Ovary (tissue), 9 donors: ENCODE data around the gene BICDL1. TPM values are rescaled to one million over a fixed set of nuclear protein-coding genes. Genes with fewer than 3 reads are reported as not detected.

Experiments used
- DNase-seq, 5 donors: peaks; one replicate each; pipeline ENCODE4 v3.0.0-alpha.2; 2019 to 2020
- H3K27ac ChIP-seq, 2 donors: fragments of 200-600 bp; one replicate each; pipeline versions ENCODE4 v1.5.1 to v1.8.0; 2019 to 2022
- H3K27me3 ChIP-seq: fragments of 200-600 bp; one replicate; pipeline ENCODE4 v1.8.0; 2022
- H3K36me3 ChIP-seq: fragments of 200-600 bp; sonication (generic); one replicate; pipeline ENCODE4 v1.5.1; 2019
- H3K4me1 ChIP-seq: one replicate; pipeline ENCODE4 v1.8.1; 2013; ENCODE audit warnings: mild to moderate bottlenecking, moderate library complexity; ENCODE audit not compliant: insufficient read depth
- H3K4me3 ChIP-seq: fragments of 200-600 bp; sonication (generic); one replicate; pipeline ENCODE4 v1.5.1; 2017
- H3K9me3 ChIP-seq, 2 donors: fragments of 200-600 bp in 1 of 2; sonication (generic) in 1 of 2; one replicate each; pipeline versions ENCODE4 v1.5.1 to v1.8.1; 2013 to 2019; ENCODE audit warnings: mild to moderate bottlenecking in 1 of 2, moderate library complexity in 1 of 2
- CTCF ChIP-seq, 3 donors: fragments of 450-650 bp in 2 of 3; fragments of 200-600 bp in 1 of 3; IDR thresholded peaks; one replicate each; pipeline versions ENCODE4 v1.5.1 to v1.8.0; 2016 to 2022; ENCODE audit warnings: antibody characterized with exemption in 3 of 3, mild to moderate bottlenecking in 1 of 3
- EP300 ChIP-seq: sonication (generic); formaldehyde crosslinking; IDR thresholded peaks from one replicate; pipeline ENCODE4 v1.6.1; 2017; ENCODE audit warnings: antibody characterized with exemption
- POLR2A ChIP-seq: fragments of 450-650 bp; IDR thresholded peaks from one replicate; pipeline ENCODE4 v1.6.1; 2017; ENCODE audit warnings: antibody characterized with exemption, mild to moderate bottlenecking, moderate library complexity
- WGBS, 3 donors: extraction: QIAGEN DNeasy Blood & Tissue Kit in 1 of 3; methylation state at CpG; one replicate each; pipeline versions ENCODE4 v1.1.5 to v1.1.7; 2013 to 2017; 5-methylcytosine and 5-hydroxymethylcytosine counted together
- intact Hi-C, 4 donors: fragments of 100-400 bp; cut with DNase I; formaldehyde crosslinking; loops; one replicate each; pipeline versions ENCODE4 v1.11.0 to v1.15.1; 2022 to 2023
- polyA plus RNA-seq, 2 donors: library from polyadenylated mRNA; stranded (reverse); fragments of 200-250 nt in 1 of 2; fragments of 350-450 nt in 1 of 2; fragmentation: Illumina TruSeq in 1 of 2; extraction: RNeasy Lipid Tissue Mini Kit (QIAGEN cat#74804) in 1 of 2; gene quantifications; one replicate each; pipeline ENCODE4 v1.2.3, GENCODE V29; 2013 to 2014
- total RNA-seq, 7 donors: library from RNA; depleted of rRNA in 2 of 7; stranded (reverse); fragments of >200 nt in 2 of 7; fragmentation: NEBNext Ultra II Directional in 3 of 7; extraction: Animal tissue kit (Norgen Biotek cat#: 25700) in 3 of 7; gene quantifications; one replicate each; pipeline versions ENCODE4 v1.1.0 to v1.2.4, GENCODE V29; 2016 to 2023
- donor health status: DM: no; HTN: no; CAD: no; lungs with moderate emphysema.
- donor health status: DM: no; HTN: no; CAD: no.
- donor health status: Bipolar disorder and iron deficiency.
- donor health status: DM: yes; HTN: yes; CAD: no.
- donor health status: DM: no; HTN: no; CAD: no.
- donor health status: DM: yes; HTN: yes; CAD: no.

Gene BICDL1
- total and polyA plus RNA-seq, 9 donors, result 0.40 to 147 (median 1.7) TPM

GRCh38 chr12:120067901-120068300, 78.9 kb downstream of the BICDL1 start:
- Histone ChIP-seq H3K9me3 (no peaks in the 10 kb centered on the region), H3K4me3 (no peak overlapping the region), H3K27ac (no peak overlapping the region), H3K27me3 (no peaks in the 10 kb centered on the region), H3K4me1 (no peaks in the 10 kb centered on the region), H3K36me3 (no peaks in the 10 kb centered on the region)
- DNase-seq, result no peak
- no peak for TF ChIP-seq EP300
- TF ChIP-seq CTCF (IDR thresholded peaks at IDR 0.05), result no peak
- TF ChIP-seq POLR2A, result no peak
- 73 to 85% (median 75%) methylated on average over 3 of the region's 3 CpGs for WGBS, 3 donors
- intact Hi-C loops, result no loop called here

- no peak for DNase-seq
Observed at GRCh38 chr12:120069278-120069677, 80.2 kb downstream of the BICDL1 start.

GRCh38 chr12:120071493-120072020, 82.5 kb downstream of the BICDL1 start:
- TF ChIP-seq EP300, result no peak
- TF ChIP-seq CTCF (IDR thresholded peaks at IDR 0.05), result no peak
- TF ChIP-seq POLR2A, result no peak
- H3K36me3 ChIP-seq, result no peaks in the 10 kb centered on the region
- 87 to 94% (median 87%) methylated on average over 6 of the region's 6 CpGs for WGBS, 3 donors
- no peak for DNase-seq
- H3K27me3 ChIP-seq, result no peaks in the 10 kb centered on the region
- no peaks in the 10 kb centered on the region for H3K4me1 ChIP-seq
- intact Hi-C loops, result no loop called here
- no peak overlapping the region for H3K4me3 ChIP-seq
- H3K27ac ChIP-seq, result no peak overlapping the region
- H3K9me3 ChIP-seq, result no peaks in the 10 kb centered on the region

More at GRCh38 chr12:120069278-120069677, 80.2 kb downstream of the BICDL1 start:
- Histone ChIP-seq H3K36me3 (no peaks in the 10 kb centered on the region), H3K9me3 (no peaks in the 10 kb centered on the region), H3K27me3 (no peaks in the 10 kb centered on the region), H3K4me1 (no peaks in the 10 kb centered on the region), H3K4me3 (no peak overlapping the region), H3K27ac (no peak overlapping the region)
- TF ChIP-seq POLR2A, result no peak
- TF ChIP-seq CTCF (IDR thresholded peaks at IDR 0.05), result no peak
- TF ChIP-seq EP300, result no peak
- intact Hi-C loops, result no loop called here
- 64 to 75% (median 74%) methylated on average over 5 of the region's 5 CpGs for WGBS, 3 donors

GRCh38 chr12:120072472-120073249, 83.6 kb downstream of the BICDL1 start:
- WGBS, 3 donors, result 86 to 91% (median 88%) methylated on average over 18 of the region's 18 CpGs
- DNase-seq, result no peak
- intact Hi-C loops, result no loop called here

More at GRCh38 chr12:120072472-120073249, 83.6 kb downstream of the BICDL1 start:
- Histone ChIP-seq H3K4me1 (no peaks in the 10 kb centered on the region), H3K4me3 (no peak overlapping the region), H3K27me3 (no peaks in the 10 kb centered on the region), H3K27ac (no peak overlapping the region), H3K36me3 (no peaks in the 10 kb centered on the region), H3K9me3 (no peaks in the 10 kb centered on the region)
- no peak for TF ChIP-seq EP300
- no peak for TF ChIP-seq CTCF (IDR thresholded peaks at IDR 0.05)
- no peak for TF ChIP-seq POLR2A
